H1 (cell line): ENCODE results near the gene RIMS1. TPM values are rescaled to one million over a fixed set of nuclear protein-coding genes. Genes with fewer than 3 reads are reported as not detected.

Source experiments
- CTCF ChIA-PET: fragments of 300-600 bp; sonication (Branson Sonifier 250); formaldehyde crosslinking; loops from one replicate; lab custom pipeline; 2021; ENCODE audit not compliant: partially characterized antibody; lab: Charles Lee
- POLR2A ChIA-PET: fragments of 300-600 bp; sonication (Branson Sonifier 250); formaldehyde crosslinking; loops from one replicate; lab custom pipeline; 2021; ENCODE audit warnings: inconsistent platforms; ENCODE audit not compliant: partially characterized antibody; lab: Charles Lee
- DNase-seq, 2 experiments: peaks; one replicate each; pipeline versions ENCODE4 v3.0.0 to v3.0.0-alpha.2; 2010 to 2022; ENCODE audit warnings: low spot score in 2 of 2, low read depth in 1 of 2, mixed read lengths in 1 of 2
- FAIRE-seq: peaks from 2 replicates; lab custom pipeline; 2011; peaks lifted over from hg19 to GRCh38; lab: Jason Lieb, UNC
- H2AFZ ChIP-seq: 2 replicates; pipeline ENCODE4 v1.8.1; 2012; ENCODE audit warnings: low read length, inconsistent platforms
- H2AK5ac ChIP-seq: 2 replicates; pipeline ENCODE4 v1.6.1; 2013; ENCODE audit warnings: low read depth, low read length
- H2BK120ac ChIP-seq: replicated peaks from 2 replicates; pipeline ENCODE3; 2013; ENCODE audit warnings: low read depth, low read length, inconsistent platforms
- H2BK12ac ChIP-seq: 2 replicates; pipeline ENCODE4 v1.6.1; 2013; ENCODE audit warnings: low read depth, low read length
- H2BK15ac ChIP-seq: 2 replicates; pipeline ENCODE4 v1.6.1; 2013; ENCODE audit warnings: low read length
- H2BK20ac ChIP-seq: 2 replicates; pipeline ENCODE4 v1.6.1; 2013; ENCODE audit warnings: low read length
- H2BK5ac ChIP-seq: 2 replicates; pipeline ENCODE4 v1.6.1; 2013; ENCODE audit warnings: low read depth, low read length
- H3K14ac ChIP-seq: 2 replicates; pipeline ENCODE4 v1.6.1; 2013; ENCODE audit warnings: inconsistent platforms; ENCODE audit not compliant: insufficient read length
- H3K18ac ChIP-seq: 2 replicates; pipeline ENCODE4 v1.6.1; 2013; ENCODE audit warnings: low read length; ENCODE audit errors: extremely low read depth
- H3K23ac ChIP-seq: 2 replicates; pipeline ENCODE4 v1.6.1; 2013; ENCODE audit warnings: inconsistent platforms; ENCODE audit not compliant: insufficient read length
- H3K23me2 ChIP-seq: 2 replicates; pipeline ENCODE4 v1.6.1; 2013; ENCODE audit warnings: low read depth, low read length
- H3K27ac ChIP-seq: 2 replicates; pipeline ENCODE4 v1.6.1; 2011; ENCODE audit warnings: low read depth, low read length, inconsistent platforms
- H3K27me3 ChIP-seq, 4 experiments: replicated peaks in 1 of 4; 1 replicate in 1 of 4; 2 replicates in 3 of 4; pipeline versions ENCODE4 v1.6.1 to v1.8.1; 2011 to 2013; ENCODE audit warnings: low read length in 3 of 4, mild to moderate bottlenecking in 3 of 4, inconsistent platforms in 2 of 4, mixed read lengths in 2 of 4, moderate library complexity in 1 of 4; ENCODE audit not compliant: control insufficient read depth in 3 of 4, insufficient read depth in 3 of 4; ENCODE audit errors: extremely low read depth in 1 of 4
- H3K36me3 ChIP-seq, 4 experiments: 2 replicates each; pipeline versions ENCODE4 v1.6.1 to v1.8.1; 2011 to 2013; ENCODE audit warnings: mild to moderate bottlenecking in 4 of 4, low read length in 3 of 4, moderate library complexity in 2 of 4, control low read depth in 1 of 4, inconsistent platforms in 1 of 4; ENCODE audit not compliant: insufficient read depth in 4 of 4, control insufficient read depth in 2 of 4
- H3K4ac ChIP-seq: replicated peaks from 2 replicates; pipeline ENCODE3; 2013; ENCODE audit warnings: low read length, low read depth, mixed read lengths, inconsistent platforms; ENCODE audit not compliant: insufficient read length
- H3K4me1 ChIP-seq, 4 experiments: replicated peaks in 1 of 4; 1 replicate in 1 of 4; 2 replicates in 3 of 4; pipeline versions ENCODE4 v1.6.1 to v1.8.1; 2011 to 2013; ENCODE audit warnings: low read length in 3 of 4, inconsistent platforms in 2 of 4, mixed read lengths in 1 of 4; ENCODE audit not compliant: insufficient read depth in 4 of 4, control insufficient read depth in 3 of 4
- H3K4me2 ChIP-seq, 2 experiments: 2 replicates each; pipeline versions ENCODE4 v1.6.1 to v1.8.1; 2011 to 2013; ENCODE audit warnings: low read depth in 2 of 2, low read length in 2 of 2, control low read depth in 1 of 2, inconsistent platforms in 1 of 2, mild to moderate bottlenecking in 1 of 2; ENCODE audit not compliant: insufficient read depth in 1 of 2
- H3K4me3 ChIP-seq, 4 experiments: fragments of 200-600, 300-600 bp in 1 of 4; sonication (generic), shearing (Covaris generic), sonication (Bioruptor Twin) in 1 of 4; 2 replicates each; pipeline versions ENCODE4 v1.5.1 to v1.8.1; 2011 to 2016; ENCODE audit warnings: low read length in 4 of 4, low read depth in 3 of 4, control low read depth in 2 of 4, inconsistent platforms in 2 of 4, mild to moderate bottlenecking in 2 of 4, mixed read lengths in 1 of 4, moderate library complexity in 1 of 4; ENCODE audit not compliant: insufficient read depth in 2 of 4; ENCODE audit errors: extremely low read depth in 1 of 4
- H3K56ac ChIP-seq: replicated peaks from 2 replicates; pipeline ENCODE3; 2013; ENCODE audit warnings: low read depth, mild to moderate bottlenecking, mixed read lengths, low read length, inconsistent platforms; ENCODE audit not compliant: insufficient read length
- H3K79me1 ChIP-seq: 2 replicates; pipeline ENCODE4 v1.6.1; 2013; ENCODE audit warnings: low read depth, low read length, control low read depth
- H3K79me2 ChIP-seq, 2 experiments: 2 replicates each; pipeline versions ENCODE4 v1.6.1 to v1.8.1; 2012 to 2013; ENCODE audit warnings: low read length in 2 of 2, mild to moderate bottlenecking in 2 of 2, inconsistent platforms in 1 of 2; ENCODE audit not compliant: insufficient read depth in 2 of 2, control insufficient read depth in 1 of 2
- H3K9ac ChIP-seq, 4 experiments: replicated peaks in 1 of 4; 1 replicate in 1 of 4; 2 replicates in 3 of 4; pipeline versions ENCODE4 v1.6.1 to v1.8.1; 2011 to 2013; ENCODE audit warnings: low read depth in 3 of 4, low read length in 3 of 4, control low read depth in 2 of 4, mild to moderate bottlenecking in 2 of 4, moderate library complexity in 2 of 4, inconsistent platforms in 1 of 4; ENCODE audit errors: extremely low read depth in 1 of 4
- H3K9me3 ChIP-seq, 2 experiments: 2 replicates each; pipeline versions ENCODE4 v1.6.1 to v1.8.1; 2012 to 2013; ENCODE audit warnings: mild to moderate bottlenecking in 2 of 2, moderate library complexity in 2 of 2, control low read depth in 1 of 2, inconsistent platforms in 1 of 2, low read depth in 1 of 2, low read length in 1 of 2, mixed read lengths in 1 of 2; ENCODE audit not compliant: insufficient read depth in 2 of 2
- H4K20me1 ChIP-seq, 2 experiments: replicated peaks in 1 of 2; 2 replicates each; pipeline versions ENCODE3 to v1.8.1; 2011 to 2013; ENCODE audit warnings: inconsistent platforms in 2 of 2, low read length in 2 of 2, mild to moderate bottlenecking in 1 of 2; ENCODE audit not compliant: insufficient read depth in 2 of 2, control insufficient read depth in 1 of 2
- H4K5ac ChIP-seq: 2 replicates; pipeline ENCODE4 v1.6.1; 2013; ENCODE audit warnings: low read length, low read depth, mixed read lengths, inconsistent platforms; ENCODE audit not compliant: insufficient read length
- H4K8ac ChIP-seq: 2 replicates; pipeline ENCODE4 v1.8.0; 2013; ENCODE audit warnings: mild to moderate bottlenecking, moderate library complexity, low read length, inconsistent platforms; ENCODE audit not compliant: insufficient read depth; ENCODE audit errors: extremely low read depth
- H4K91ac ChIP-seq: replicated peaks from 2 replicates; pipeline ENCODE3; 2013; ENCODE audit warnings: low read length, mixed read lengths, inconsistent platforms; ENCODE audit not compliant: insufficient read length
- ATF3 ChIP-seq: IDR thresholded peaks from 2 replicates; pipeline ENCODE4 v1.6.1; 2011; ENCODE audit warnings: low read depth, mild to moderate bottlenecking, low read length; ENCODE audit not compliant: insufficient read depth
- HDAC6 ChIP-seq: IDR thresholded peaks from one replicate; pipeline ENCODE4 v1.7.1; 2012; ENCODE audit warnings: low read depth, mild to moderate bottlenecking, inconsistent platforms, low read length, moderate library complexity
- PHF8 ChIP-seq: fragments of 200-600 bp; sonication (generic); conservative IDR thresholded peaks from 2 replicates; pipeline ENCODE4 v1.7.1; 2012; ENCODE audit warnings: low read depth, mild to moderate bottlenecking, inconsistent platforms, low read length, moderate library complexity
- SIN3A ChIP-seq, 2 experiments: IDR thresholded peaks in 1 of 2; conservative IDR thresholded peaks in 1 of 2; 2 replicates each; pipeline ENCODE4 v1.6.1; 2011 to 2012; ENCODE audit warnings: low read length in 2 of 2, improper control_type of control experiment in 1 of 2, low read depth in 1 of 2, mild to moderate bottlenecking in 1 of 2
- SP4 ChIP-seq: IDR thresholded peaks from 2 replicates; pipeline ENCODE4 v1.6.1; 2012; ENCODE audit warnings: low read length, inconsistent platforms
- SRF ChIP-seq: IDR thresholded peaks from 2 replicates; pipeline ENCODE4 v1.6.1; 2011; ENCODE audit warnings: mild to moderate bottlenecking, low read depth, low read length, moderate library complexity
- SUZ12 ChIP-seq: fragments of 200-600 bp; sonication (generic); IDR thresholded peaks from 2 replicates; pipeline ENCODE4 v1.6.1; 2012; ENCODE audit warnings: mild to moderate bottlenecking, inconsistent platforms, low read length, moderate library complexity, mixed read lengths
- WGBS, 2 experiments: shearing (Covaris generic) in 1 of 2; methylation state at CpG; one replicate each; pipeline versions ENCODE4 v1.1.6 to v1.1.7; 2013 to 2015; ENCODE audit warnings: low lambda C conversion rate in 2 of 2, mixed read lengths in 2 of 2, inconsistent platforms in 1 of 2, low coverage in 1 of 2, missing lambda C conversion rate in 1 of 2; ENCODE audit not compliant: insufficient replicate concordance in 2 of 2, insufficient coverage in 1 of 2, insufficient read length in 1 of 2; ENCODE audit errors: extremely low coverage in 1 of 2, missing lambda C conversion rate in 1 of 2; 5-methylcytosine and 5-hydroxymethylcytosine counted together
- polyA plus RNA-seq, 7 experiments: library from polyadenylated mRNA; depleted of rRNA in 3 of 7; stranded (reverse) in 5 of 7; unstranded in 2 of 7; fragments of >200 nt in 5 of 7; fragments of 200-250 nt in 2 of 7; gene quantifications; 1 replicate in 5 of 7; 2 replicates in 1 of 7; 4 replicates in 1 of 7; pipeline versions ENCODE4 v1.2.1 to v1.2.3, GENCODE V29; 2011 to 2013; ENCODE audit warnings: missing spikeins in 2 of 7, mixed read lengths in 2 of 7
- total RNA-seq: library from RNA; stranded (reverse); fragmentation: NEBNext Ultra II Directional; extraction: Animal tissue kit (Norgen Biotek cat#: 25700); gene quantifications from 2 replicates; pipeline ENCODE4 v1.2.1, GENCODE V29; 2021

Gene RIMS1
- total and polyA plus RNA-seq, 2 of the 8 experiments (the other 6 are each of a cell fraction or from before 2014, with no cell fraction given) = 0.63 to 2.3 TPM

GRCh38 chr6:71994705-71995271 lies 108.4 kb downstream of the RIMS1 start:
- Histone ChIP-seq H3K4ac (no peak overlapping the region), H4K20me1 (no peaks in the 10 kb centered on the region), H3K4me2 (no peak overlapping the region), H3K27ac (no peak overlapping the region), H2AK5ac (no peak overlapping the region), H2BK120ac (no peak overlapping the region), H4K5ac (no peak overlapping the region), H2BK5ac (no peak overlapping the region), H3K56ac (no peak overlapping the region), H3K23ac (no peak overlapping the region), H3K4me3 (no peak overlapping the region), H2BK15ac (no peak overlapping the region), H3K9ac (no peak overlapping the region), H4K91ac (no peak overlapping the region), H3K27me3 (no peaks in the 10 kb centered on the region), H2AFZ (no peak overlapping the region), H3K4me1 (no peaks in the 10 kb centered on the region), H2BK20ac (no peak overlapping the region), H3K79me2 (no peaks in the 10 kb centered on the region), H3K9me3 (no peaks in the 10 kb centered on the region), H3K18ac (no peak overlapping the region), H3K14ac (no peak overlapping the region), H3K36me3 (no peaks in the 10 kb centered on the region), H3K23me2 (no peaks in the 10 kb centered on the region; the same call in 1 of the 2 replicates), H2BK12ac (no peak overlapping the region), H4K8ac (no peak overlapping the region), H3K79me1 (no peaks in the 10 kb centered on the region)
- DNase-seq = no peak
- ChIA-PET POLR2A (no interaction called here), CTCF (interaction anchor here (1.2 kb wide), 1 partner anchor 29 kb away, joined by 3 read pairs; no protein-coding TSS in a partner anchor)
- no peak for FAIRE-seq
- TF ChIP-seq SRF (no peak), HDAC6 (no peak), ATF3 (no peak), SP4 (no peak), SUZ12 (no peak), PHF8 (no peak), SIN3A (conservative IDR thresholded peaks at IDR 0.05 in 1 of 2, IDR thresholded peaks at IDR 0.05 in 1 of 2; ENCODE audit: low read depth in 1 of 2, low read length in 2 of 2) (no peak)
- WGBS, 2 experiments = 85% methylated on average over 1 of the region's 1 CpG; no CpG with 5 or more reads in 1 of the 2 experiments
